ENCODE measurements around the gene PBX3. TPM values are rescaled to one million over a fixed set of nuclear protein-coding genes. Genes with fewer than 3 reads are reported as not detected.

Gene PBX3
- total RNA-seq, 1 experiment from 2014 or later = 7.7 TPM

DNA sequence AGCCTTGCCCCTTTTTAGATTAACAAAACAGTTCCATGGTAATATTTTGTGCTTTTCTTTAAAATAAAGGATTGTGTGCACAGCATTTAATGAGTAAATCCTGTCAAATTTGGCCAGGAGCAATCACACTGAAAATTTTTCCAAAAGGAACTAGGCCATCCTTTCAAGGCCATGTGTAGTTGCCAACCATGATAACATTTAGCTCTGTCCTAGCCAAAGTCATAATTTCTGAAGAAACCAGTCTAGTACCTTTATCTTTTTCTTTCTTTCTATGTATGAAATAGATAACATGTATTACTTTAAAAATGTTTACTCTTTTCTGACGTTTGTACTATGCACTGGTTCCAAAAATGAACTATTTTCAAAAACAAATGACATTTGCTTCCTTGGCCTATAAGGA, 143.7 kb downstream of the PBX3 start:
- ChIA-PET CTCF (no interaction called here), POLR2A (no interaction called here)
- TF ChIP-seq, protein P1, sequence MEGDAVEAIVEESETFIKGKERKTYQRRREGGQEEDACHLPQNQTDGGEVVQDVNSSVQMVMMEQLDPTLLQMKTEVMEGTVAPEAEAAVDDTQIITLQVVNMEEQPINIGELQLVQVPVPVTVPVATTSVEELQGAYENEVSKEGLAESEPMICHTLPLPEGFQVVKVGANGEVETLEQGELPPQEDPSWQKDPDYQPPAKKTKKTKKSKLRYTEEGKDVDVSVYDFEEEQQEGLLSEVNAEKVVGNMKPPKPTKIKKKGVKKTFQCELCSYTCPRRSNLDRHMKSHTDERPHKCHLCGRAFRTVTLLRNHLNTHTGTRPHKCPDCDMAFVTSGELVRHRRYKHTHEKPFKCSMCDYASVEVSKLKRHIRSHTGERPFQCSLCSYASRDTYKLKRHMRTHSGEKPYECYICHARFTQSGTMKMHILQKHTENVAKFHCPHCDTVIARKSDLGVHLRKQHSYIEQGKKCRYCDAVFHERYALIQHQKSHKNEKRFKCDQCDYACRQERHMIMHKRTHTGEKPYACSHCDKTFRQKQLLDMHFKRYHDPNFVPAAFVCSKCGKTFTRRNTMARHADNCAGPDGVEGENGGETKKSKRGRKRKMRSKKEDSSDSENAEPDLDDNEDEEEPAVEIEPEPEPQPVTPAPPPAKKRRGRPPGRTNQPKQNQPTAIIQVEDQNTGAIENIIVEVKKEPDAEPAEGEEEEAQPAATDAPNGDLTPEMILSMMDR (IDR thresholded peaks at IDR 0.05; ENCODE audit: insufficient read depth in 1 of 2, low read depth in 1 of 2, low read length in 1 of 2, severe bottlenecking in 1 of 2, unreplicated experiment in 1 of 2) = no peak
- H3K4me3 Mint-ChIP-seq (ENCODE audit: unreplicated experiment) = no peak overlapping the region
- H3K27me3 ChIP-seq (replicated peaks; ENCODE audit: control insufficient read depth, insufficient read depth, low read length) = no peaks in the 10 kb centered on the region
- DNase-seq = no peak
- H3K27ac Mint-ChIP-seq (ENCODE audit: unreplicated experiment) = no peak overlapping the region
- H3K4me1 Mint-ChIP-seq (ENCODE audit: low read depth, unreplicated experiment) = peaks cover 6% of the 10 kb centered on the region
- H3K4me3 ChIP-seq (ENCODE audit: low read depth, low read length) = no peak overlapping the region
- no TSS peak for BruUV-seq (replicated peaks)
- no peaks in the 10 kb centered on the region for H3K9me3 ChIP-seq
- intact Hi-C loops (cut with micrococcal nuclease; ENCODE audit: unreplicated experiment) = no loop called here
- H3K9me3 Mint-ChIP-seq (ENCODE audit: unreplicated experiment) = no peaks in the 10 kb centered on the region
- H3K27me3 Mint-ChIP-seq (ENCODE audit: insufficient read depth, unreplicated experiment) = peaks cover 9% of the 10 kb centered on the region
- H3K36me3 Mint-ChIP-seq (ENCODE audit: insufficient read depth, unreplicated experiment) = no peaks in the 10 kb centered on the region
- H3K36me3 ChIP-seq (ENCODE audit: control insufficient read depth, insufficient read depth, low read length) = no peaks in the 10 kb centered on the region
- no peaks in the 10 kb centered on the region for H3K4me1 ChIP-seq

- Mint-ChIP-seq H3K4me1 (ENCODE audit: low read depth, unreplicated experiment) (peaks cover 6% of the 10 kb centered on the region), H3K36me3 (ENCODE audit: insufficient read depth, unreplicated experiment) (no peaks in the 10 kb centered on the region), H3K27ac (ENCODE audit: unreplicated experiment) (no peak overlapping the region), H3K27me3 (ENCODE audit: insufficient read depth, unreplicated experiment) (peaks cover 9% of the 10 kb centered on the region), H3K9me3 (ENCODE audit: unreplicated experiment) (no peaks in the 10 kb centered on the region), H3K4me3 (ENCODE audit: unreplicated experiment) (no peak overlapping the region)
- TF ChIP-seq, protein P1 (IDR thresholded peaks at IDR 0.05; ENCODE audit: insufficient read depth in 1 of 2, low read depth in 1 of 2, low read length in 1 of 2, severe bottlenecking in 1 of 2, unreplicated experiment in 1 of 2) = no peak
- Histone ChIP-seq H3K4me1 (no peaks in the 10 kb centered on the region), H3K4me3 (ENCODE audit: low read depth, low read length) (no peak overlapping the region), H3K27me3 (replicated peaks; ENCODE audit: control insufficient read depth, insufficient read depth, low read length) (no peaks in the 10 kb centered on the region), H3K9me3 (no peaks in the 10 kb centered on the region), H3K36me3 (ENCODE audit: control insufficient read depth, insufficient read depth, low read length) (no peaks in the 10 kb centered on the region)
- no TSS peak for BruUV-seq (replicated peaks)
- intact Hi-C loops (cut with micrococcal nuclease; ENCODE audit: unreplicated experiment) = no loop called here
- no peak for DNase-seq
- CTCF ChIA-PET = no interaction called here
- POLR2A ChIA-PET = no interaction called here
These were observed 146.1 kb downstream of the PBX3 start for GRCh38 chr9:125893277-125893676.

DNA sequence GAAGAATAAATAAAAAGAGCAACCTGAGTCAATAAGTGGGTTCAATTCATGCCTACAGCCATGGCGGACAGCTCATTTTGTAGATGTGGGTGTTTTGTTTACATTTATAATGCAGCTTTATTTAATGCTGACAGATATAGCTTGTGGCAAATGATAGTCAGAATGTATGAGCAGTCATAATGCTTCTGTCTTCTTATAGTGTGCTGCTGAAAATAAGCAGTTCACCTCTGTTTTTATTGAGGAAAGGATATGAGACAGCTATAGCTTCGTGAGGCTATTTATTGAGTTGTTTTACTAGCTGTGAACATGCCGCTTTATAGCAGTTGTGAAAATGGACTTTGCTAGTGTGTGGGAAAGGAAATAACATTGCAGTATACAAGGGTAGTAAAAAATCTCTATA, 147.4 kb downstream of the PBX3 start:
- Mint-ChIP-seq H3K27ac (ENCODE audit: unreplicated experiment) (no peak overlapping the region), H3K9me3 (ENCODE audit: unreplicated experiment) (no peaks in the 10 kb centered on the region), H3K4me1 (ENCODE audit: low read depth, unreplicated experiment) (peaks cover 1% of the 10 kb centered on the region), H3K36me3 (ENCODE audit: insufficient read depth, unreplicated experiment) (no peaks in the 10 kb centered on the region), H3K27me3 (ENCODE audit: insufficient read depth, unreplicated experiment) (peaks cover 4% of the 10 kb centered on the region), H3K4me3 (ENCODE audit: unreplicated experiment) (no peak overlapping the region)
- no TSS peak for BruUV-seq (replicated peaks)
- intact Hi-C loops (cut with micrococcal nuclease; ENCODE audit: unreplicated experiment) = no loop called here
- H3K9me3 ChIP-seq = no peaks in the 10 kb centered on the region
- CTCF ChIA-PET = no interaction called here
- H3K27me3 ChIP-seq (replicated peaks; ENCODE audit: control insufficient read depth, insufficient read depth, low read length) = no peaks in the 10 kb centered on the region
- H3K4me3 ChIP-seq (ENCODE audit: low read depth, low read length) = no peak overlapping the region
- TF ChIP-seq, protein P1 (IDR thresholded peaks at IDR 0.05; ENCODE audit: insufficient read depth in 1 of 2, low read depth in 1 of 2, low read length in 1 of 2, severe bottlenecking in 1 of 2, unreplicated experiment in 1 of 2) = no peak
- H3K36me3 ChIP-seq (ENCODE audit: control insufficient read depth, insufficient read depth, low read length) = no peaks in the 10 kb centered on the region
- POLR2A ChIA-PET = no interaction called here
- H3K4me1 ChIP-seq = no peaks in the 10 kb centered on the region
- no peak for DNase-seq

Measured in Caco-2 (cell line).